DND-41 (cell line): Measurements from ENCODE around the gene LACTB.

ENCODE experiments used
- CTCF ChIP-seq: IDR thresholded peaks from 2 replicates; pipeline ENCODE4 v1.5.1; 2012; ENCODE audit warnings: borderline replicate concordance, low read length, moderate library complexity, mild to moderate bottlenecking; ENCODE audit not compliant: poor library complexity, severe bottlenecking; ENCODE audit errors: extremely low read depth
- EZH2 ChIP-seq: IDR thresholded peaks from 3 replicates; pipeline ENCODE4 v1.6.1; 2012; ENCODE audit warnings: borderline replicate concordance, low read depth, mild to moderate bottlenecking, moderate library complexity, low read length, inconsistent platforms; ENCODE audit not compliant: severe bottlenecking

- no peak for TF ChIP-seq CTCF
- no peak for TF ChIP-seq EZH2
Observed at GRCh38 chr15:63156086-63156710, 34.5 kb downstream of the LACTB start.
